HEK293T (cell line): ENCODE measurements around the gene UBL3.

Experiments used
- ARNT ChIP-seq: fragments of 450-650 bp; IDR thresholded peaks from 2 replicates; pipeline ENCODE4 v1.6.1; 2017; ENCODE audit warnings: mild to moderate bottlenecking
- ELF4 ChIP-seq: fragments of 450-650 bp; IDR thresholded peaks from 2 replicates; pipeline ENCODE4 v1.6.1; 2017; ENCODE audit warnings: antibody characterized with exemption
- FOXM1 ChIP-seq: fragments of 450-650 bp; IDR thresholded peaks from 2 replicates; pipeline ENCODE4 v1.6.1; 2017; ENCODE audit warnings: mild to moderate bottlenecking, borderline replicate concordance
- NFRKB ChIP-seq: fragments of 450-650 bp; IDR thresholded peaks from 2 replicates; pipeline ENCODE4 v1.6.1; 2016; ENCODE audit warnings: mild to moderate bottlenecking, moderate library complexity

- TF ChIP-seq ELF4 (no peak), FOXM1 (no peak), NFRKB (no peak), ARNT (no peak)
These were observed 9.6 kb upstream of the UBL3 start for GRCh38 chr13:29859971-29860370.
